Measurements from ENCODE around the gene SEMA3F.

SEMA3F gene

GRCh38 chr3:50187750-50188149 is 32.6 kb downstream of the SEMA3F start:
- Histone ChIP-seq H3K27ac (ENCODE audit: low read depth, low read length) (no peak overlapping the region), H3K27me3 (ENCODE audit: insufficient read depth, low read length) (no peaks in the 10 kb centered on the region), H3K36me3 (ENCODE audit: insufficient read depth, low read length) (peaks cover 44% of the 10 kb centered on the region), H3K4me1 (ENCODE audit: insufficient read depth, low read length) (no peaks in the 10 kb centered on the region), H3K9ac (ENCODE audit: low read depth, low read length) (no peak overlapping the region), H3K4me3 (ENCODE audit: low read length) (no peak overlapping the region), H3K9me3 (ENCODE audit: insufficient read depth, low read depth, low read length) (no peaks in the 10 kb centered on the region)
- 95% methylated on average over 19 of the region's 19 CpGs for WGBS

DNA sequence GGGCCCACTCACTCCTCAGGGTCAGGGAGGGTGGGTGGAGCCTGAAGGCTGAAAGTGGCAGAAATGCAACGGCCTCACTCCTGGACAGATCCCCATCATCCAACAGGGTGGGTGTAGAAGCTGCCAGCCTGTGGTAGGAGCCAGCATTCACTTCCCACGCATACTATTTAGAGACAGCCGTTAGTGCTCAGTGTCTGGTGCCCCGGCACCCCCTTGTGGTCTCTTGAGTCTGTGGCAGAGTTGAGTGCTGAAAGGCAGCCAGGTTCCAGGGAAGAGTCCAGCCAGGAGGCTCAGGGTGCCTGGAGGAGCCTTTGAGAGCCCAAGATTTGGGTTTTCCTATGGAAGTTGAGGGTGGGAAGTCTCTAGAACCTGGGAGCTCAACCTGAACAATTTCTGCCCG is 34.1 kb downstream of the SEMA3F start:
- WGBS, result 39% methylated on average over 5 of the region's 5 CpGs
- H3K27ac ChIP-seq (ENCODE audit: low read depth, low read length), result no peak overlapping the region

DNA sequence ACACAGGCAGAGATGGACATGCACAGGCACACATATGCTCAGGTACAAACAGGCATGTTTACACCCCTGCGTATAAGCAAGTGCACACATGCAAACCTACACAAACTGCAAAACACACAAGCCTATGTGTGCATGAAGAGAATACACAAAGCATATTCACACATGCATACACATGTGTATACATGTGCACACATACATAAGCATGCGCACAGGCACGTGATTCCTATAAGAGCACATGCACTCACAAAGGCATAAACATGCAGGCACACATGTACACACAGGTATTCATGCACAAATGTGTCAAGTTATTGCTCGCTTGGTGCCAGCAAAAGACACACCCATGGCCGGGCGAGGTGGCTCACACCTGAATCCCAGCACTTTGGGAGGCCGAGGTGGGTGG is 34.9 kb downstream of the SEMA3F start:
- no peak overlapping the region for H3K9ac ChIP-seq (ENCODE audit: low read depth, low read length)
- H3K4me3 ChIP-seq (ENCODE audit: low read length), result no peak overlapping the region
- peaks cover 28% of the 10 kb centered on the region for H3K36me3 ChIP-seq (ENCODE audit: insufficient read depth, low read length)
- no peaks in the 10 kb centered on the region for H3K9me3 ChIP-seq (ENCODE audit: insufficient read depth, low read depth, low read length)
- peaks cover 11% of the 10 kb centered on the region for H3K27me3 ChIP-seq (ENCODE audit: insufficient read depth, low read length)
- WGBS, result 94% methylated on average over 7 of the region's 7 CpGs
- no peak overlapping the region for H3K27ac ChIP-seq (ENCODE audit: low read depth, low read length)
- H3K4me1 ChIP-seq (ENCODE audit: insufficient read depth, low read length), result no peaks in the 10 kb centered on the region

More for the DNA sequence above, 34.1 kb downstream of the SEMA3F start:
- Histone ChIP-seq H3K9ac (ENCODE audit: low read depth, low read length) (no peak overlapping the region), H3K27me3 (ENCODE audit: insufficient read depth, low read length) (peaks cover 6% of the 10 kb centered on the region), H3K9me3 (ENCODE audit: insufficient read depth, low read depth, low read length) (no peaks in the 10 kb centered on the region), H3K4me1 (ENCODE audit: insufficient read depth, low read length) (no peaks in the 10 kb centered on the region), H3K36me3 (ENCODE audit: insufficient read depth, low read length) (peaks cover 35% of the 10 kb centered on the region), H3K4me3 (ENCODE audit: low read length) (no peak overlapping the region)

- no peaks in the 10 kb centered on the region for H3K9me3 ChIP-seq (ENCODE audit: insufficient read depth, low read depth, low read length)
- H3K36me3 ChIP-seq (ENCODE audit: insufficient read depth, low read length), result peaks cover 18% of the 10 kb centered on the region
- H3K4me1 ChIP-seq (ENCODE audit: insufficient read depth, low read length), result no peaks in the 10 kb centered on the region
- WGBS, result 93% methylated on average over 8 of the region's 8 CpGs
- H3K4me3 ChIP-seq (ENCODE audit: low read length), result no peak within 1 kb of the TSS
- no peak within 1 kb of the TSS for H3K27ac ChIP-seq (ENCODE audit: low read depth, low read length)
- H3K27me3 ChIP-seq (ENCODE audit: insufficient read depth, low read length), result peaks cover 11% of the 10 kb centered on the region
- H3K9ac ChIP-seq (ENCODE audit: low read depth, low read length), result no peak within 1 kb of the TSS
Observed at GRCh38 chr3:50190936-50191660, 36.0 kb downstream of the SEMA3F start, which contains the start of gene GNAT1. GNAT1 (plus strand) TSS chr3:50191610; CDS start chr3:50191726, 116 bp downstream.

DNA sequence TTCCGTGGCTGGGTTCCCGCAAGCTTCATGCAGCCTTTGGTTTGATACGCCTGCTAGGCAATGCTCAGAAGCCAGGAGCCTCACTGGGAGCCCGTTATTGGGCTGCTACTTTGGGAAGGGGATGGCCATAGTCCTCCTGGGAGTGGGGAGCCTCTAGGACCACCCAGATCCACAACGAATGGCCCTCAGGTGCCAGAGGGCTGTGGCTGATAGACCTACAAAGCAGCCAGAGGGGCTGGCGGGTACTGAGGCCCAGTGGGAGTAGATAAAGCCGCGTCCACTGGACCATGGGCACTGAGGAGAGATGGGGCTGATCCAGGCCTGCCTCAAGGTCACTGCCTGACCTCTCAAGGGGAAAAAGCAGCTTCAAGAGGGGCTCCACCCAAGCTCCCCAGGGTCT is 37.0 kb downstream of the SEMA3F start:
- Histone ChIP-seq H3K4me1 (ENCODE audit: insufficient read depth, low read length) (no peaks in the 10 kb centered on the region), H3K4me3 (ENCODE audit: low read length) (no peak overlapping the region), H3K27me3 (ENCODE audit: insufficient read depth, low read length) (peaks cover 11% of the 10 kb centered on the region), H3K9me3 (ENCODE audit: insufficient read depth, low read depth, low read length) (no peaks in the 10 kb centered on the region), H3K36me3 (ENCODE audit: insufficient read depth, low read length) (peaks cover 7% of the 10 kb centered on the region), H3K27ac (ENCODE audit: low read depth, low read length) (no peak overlapping the region), H3K9ac (ENCODE audit: low read depth, low read length) (no peak overlapping the region)
- WGBS, result 90% methylated on average over 8 of the region's 8 CpGs

DNA sequence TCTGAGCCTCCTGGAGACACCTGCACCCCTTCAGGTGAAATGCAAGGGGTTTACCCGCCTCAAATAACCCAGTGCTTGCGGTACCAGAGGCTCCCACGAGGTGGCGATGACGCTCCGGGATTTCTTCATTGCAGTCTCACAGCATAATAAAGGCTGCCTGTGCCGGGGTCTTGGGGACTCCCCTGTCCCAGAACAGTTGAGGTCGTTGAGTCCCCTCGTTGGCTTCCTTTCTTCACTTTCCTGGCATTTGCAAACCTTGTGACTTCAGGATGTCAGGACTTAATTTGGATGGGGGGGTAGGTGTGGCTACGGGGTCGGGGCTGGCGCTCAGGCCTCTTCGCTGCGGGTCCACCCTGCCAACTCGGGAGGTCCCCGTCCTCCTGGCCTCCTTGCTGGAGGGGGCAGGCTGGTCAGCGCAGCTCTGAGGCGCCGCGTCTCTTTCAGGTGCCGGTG is 37.6 kb downstream of the SEMA3F start:
- Histone ChIP-seq H3K36me3 (ENCODE audit: insufficient read depth, low read length) (peaks cover 4% of the 10 kb centered on the region; the same call in 1 of the 2 replicates), H3K4me1 (ENCODE audit: insufficient read depth, low read length) (no peaks in the 10 kb centered on the region)
- WGBS, result 48% methylated on average over 21 of the region's 21 CpGs

GRCh38 chr3:50193286-50193685 is 38.2 kb downstream of the SEMA3F start:
- H3K4me1 ChIP-seq (ENCODE audit: insufficient read depth, low read length), result no peaks in the 10 kb centered on the region
- H3K27ac ChIP-seq (ENCODE audit: low read depth, low read length), result no peak overlapping the region
- peaks cover 2% of the 10 kb centered on the region; the same call in 1 of the 2 replicates for H3K36me3 ChIP-seq (ENCODE audit: insufficient read depth, low read length)
- no peak overlapping the region for H3K4me3 ChIP-seq (ENCODE audit: low read length)
- H3K9ac ChIP-seq (ENCODE audit: low read depth, low read length), result no peak overlapping the region
- no peaks in the 10 kb centered on the region for H3K9me3 ChIP-seq (ENCODE audit: insufficient read depth, low read depth, low read length)
- WGBS, result 94% methylated on average over 36 of the region's 36 CpGs
- peaks cover 11% of the 10 kb centered on the region for H3K27me3 ChIP-seq (ENCODE audit: insufficient read depth, low read length)

More for the DNA sequence above, 37.6 kb downstream of the SEMA3F start:
- no peak overlapping the region for H3K27ac ChIP-seq (ENCODE audit: low read depth, low read length)
- H3K9ac ChIP-seq (ENCODE audit: low read depth, low read length), result no peak overlapping the region
- no peaks in the 10 kb centered on the region for H3K9me3 ChIP-seq (ENCODE audit: insufficient read depth, low read depth, low read length)
- H3K4me3 ChIP-seq (ENCODE audit: low read length), result no peak overlapping the region
- peaks cover 11% of the 10 kb centered on the region for H3K27me3 ChIP-seq (ENCODE audit: insufficient read depth, low read length)

DNA sequence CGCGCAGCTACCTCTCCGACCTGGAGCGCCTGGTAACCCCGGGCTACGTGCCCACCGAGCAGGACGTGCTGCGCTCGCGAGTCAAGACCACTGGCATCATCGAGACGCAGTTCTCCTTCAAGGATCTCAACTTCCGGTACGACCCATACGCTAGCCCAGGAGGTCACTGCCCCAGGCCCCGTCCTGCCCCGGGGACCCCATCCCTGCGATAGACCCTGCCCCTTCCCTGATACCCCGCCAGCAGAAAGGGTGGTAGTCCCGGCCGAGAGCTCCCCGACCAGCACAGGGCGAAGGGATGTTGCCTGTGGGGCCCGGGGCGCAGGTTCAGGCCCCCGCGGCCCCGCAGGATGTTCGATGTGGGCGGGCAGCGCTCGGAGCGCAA is 38.6 kb downstream of the SEMA3F start:
- Histone ChIP-seq H3K36me3 (ENCODE audit: insufficient read depth, low read length) (no peaks in the 10 kb centered on the region), H3K4me1 (ENCODE audit: insufficient read depth, low read length) (no peaks in the 10 kb centered on the region), H3K27ac (ENCODE audit: low read depth, low read length) (no peak overlapping the region), H3K27me3 (ENCODE audit: insufficient read depth, low read length) (peaks cover 11% of the 10 kb centered on the region), H3K9me3 (ENCODE audit: insufficient read depth, low read depth, low read length) (no peaks in the 10 kb centered on the region), H3K4me3 (ENCODE audit: low read length) (no peak overlapping the region), H3K9ac (ENCODE audit: low read depth, low read length) (no peak overlapping the region)
- WGBS, result 94% methylated on average over 34 of the region's 34 CpGs

GRCh38 chr3:50194128-50194902 is 39.2 kb downstream of the SEMA3F start:
- no peaks in the 10 kb centered on the region for H3K36me3 ChIP-seq (ENCODE audit: insufficient read depth, low read length)
- H3K4me1 ChIP-seq (ENCODE audit: insufficient read depth, low read length), result no peaks in the 10 kb centered on the region
- no peak overlapping the region for H3K27ac ChIP-seq (ENCODE audit: low read depth, low read length)
- H3K9me3 ChIP-seq (ENCODE audit: insufficient read depth, low read depth, low read length), result no peaks in the 10 kb centered on the region
- H3K27me3 ChIP-seq (ENCODE audit: insufficient read depth, low read length), result peaks cover 11% of the 10 kb centered on the region
- H3K4me3 ChIP-seq (ENCODE audit: low read length), result peak overlapping the region; percentile 29; the same call in 1 of the 2 replicates
- no peak overlapping the region for H3K9ac ChIP-seq (ENCODE audit: low read depth, low read length)
- 48% methylated on average over 70 of the region's 70 CpGs for WGBS

GRCh38 chr3:50194903-50195500 is 39.9 kb downstream of the SEMA3F start:
- Histone ChIP-seq H3K4me3 (ENCODE audit: low read length) (peak overlapping the region; percentile 29; the same call in 1 of the 2 replicates), H3K9ac (ENCODE audit: low read depth, low read length) (no peak overlapping the region)
- WGBS, result 81% methylated on average over 14 of the region's 14 CpGs

More at GRCh38 chr3:50194903-50195500, 39.9 kb downstream of the SEMA3F start:
- peaks cover 11% of the 10 kb centered on the region for H3K27me3 ChIP-seq (ENCODE audit: insufficient read depth, low read length)
- no peak overlapping the region for H3K27ac ChIP-seq (ENCODE audit: low read depth, low read length)
- no peaks in the 10 kb centered on the region for H3K36me3 ChIP-seq (ENCODE audit: insufficient read depth, low read length)
- H3K4me1 ChIP-seq (ENCODE audit: insufficient read depth, low read length), result no peaks in the 10 kb centered on the region
- H3K9me3 ChIP-seq (ENCODE audit: insufficient read depth, low read depth, low read length), result no peaks in the 10 kb centered on the region
